Fibroblast of lung (primary cell): ENCODE results near the gene MYOM1.

Experiments
- EZH2 ChIP-seq: IDR thresholded peaks from 2 replicates; pipeline ENCODE4 v1.5.1; 2012; ENCODE audit warnings: low read length, control low read depth, mild to moderate bottlenecking; ENCODE audit errors: missing control alignments
- TF ChIP-seq, protein P1 (sequence below), 2 donors: IDR thresholded peaks in 1 of 2; conservative IDR thresholded peaks in 1 of 2; 1 replicate in 1 of 2; 2 replicates in 1 of 2; pipeline ENCODE4 v1.5.1; 2011 to 2012; ENCODE audit warnings: low read length in 2 of 2, control low read depth in 1 of 2, inconsistent platforms in 1 of 2, low read depth in 1 of 2, mild to moderate bottlenecking in 1 of 2

DNA sequence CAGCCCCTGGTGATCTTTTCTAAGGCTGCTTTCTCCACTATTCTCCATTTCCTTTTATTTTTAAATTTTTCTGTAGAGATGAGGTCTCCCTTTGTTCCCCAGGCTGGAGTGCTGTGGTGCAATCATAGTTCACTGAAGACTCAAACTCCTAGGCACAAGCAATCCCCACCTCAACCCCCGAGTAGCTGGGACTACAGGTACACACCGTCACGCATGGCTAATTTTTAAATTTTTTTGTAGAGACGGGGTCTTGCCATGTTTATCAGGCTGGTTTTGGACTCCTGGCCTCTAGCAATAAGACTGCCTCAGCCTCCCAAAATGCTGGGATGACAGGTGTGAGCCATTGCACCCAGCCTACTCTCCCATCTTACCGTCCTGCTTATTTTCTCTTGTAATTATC is 184.1 kb downstream of the MYOM1 start:
- TF ChIP-seq, protein P1, sequence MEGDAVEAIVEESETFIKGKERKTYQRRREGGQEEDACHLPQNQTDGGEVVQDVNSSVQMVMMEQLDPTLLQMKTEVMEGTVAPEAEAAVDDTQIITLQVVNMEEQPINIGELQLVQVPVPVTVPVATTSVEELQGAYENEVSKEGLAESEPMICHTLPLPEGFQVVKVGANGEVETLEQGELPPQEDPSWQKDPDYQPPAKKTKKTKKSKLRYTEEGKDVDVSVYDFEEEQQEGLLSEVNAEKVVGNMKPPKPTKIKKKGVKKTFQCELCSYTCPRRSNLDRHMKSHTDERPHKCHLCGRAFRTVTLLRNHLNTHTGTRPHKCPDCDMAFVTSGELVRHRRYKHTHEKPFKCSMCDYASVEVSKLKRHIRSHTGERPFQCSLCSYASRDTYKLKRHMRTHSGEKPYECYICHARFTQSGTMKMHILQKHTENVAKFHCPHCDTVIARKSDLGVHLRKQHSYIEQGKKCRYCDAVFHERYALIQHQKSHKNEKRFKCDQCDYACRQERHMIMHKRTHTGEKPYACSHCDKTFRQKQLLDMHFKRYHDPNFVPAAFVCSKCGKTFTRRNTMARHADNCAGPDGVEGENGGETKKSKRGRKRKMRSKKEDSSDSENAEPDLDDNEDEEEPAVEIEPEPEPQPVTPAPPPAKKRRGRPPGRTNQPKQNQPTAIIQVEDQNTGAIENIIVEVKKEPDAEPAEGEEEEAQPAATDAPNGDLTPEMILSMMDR (conservative IDR thresholded peaks at IDR 0.05 in 1 of 2, IDR thresholded peaks at IDR 0.05 in 1 of 2; ENCODE audit: low read depth in 1 of 2, low read length in 2 of 2) = no peak
- no peak for TF ChIP-seq EZH2
